GM12878 (cell line): ENCODE data around the gene BPIFB4. TPM values are rescaled to one million over a fixed set of nuclear protein-coding genes. Genes with fewer than 3 reads are reported as not detected.

ENCODE experiments used
- ATAC-seq: fragments of 200-7000 bp; cut with Tn5 transposase; 3 replicates; pipeline ENCODE4 v1.9.1; 2020; ENCODE audit warnings: mild to moderate bottlenecking, moderate library complexity
- BruUV-seq: library from RNA; stranded (reverse); fragments of 400-500 nt; replicated peaks from 2 replicates; lab custom pipeline; 2021; lab: Mats Ljungman, UMichigan
- CTCF ChIA-PET: fragments of 300-600 bp; sonication (Branson Sonifier 250); formaldehyde crosslinking; extraction: SDS; loops from one replicate; lab custom pipeline; 2021; ENCODE audit warnings: inconsistent platforms; lab: Yijun Ruan, JAX
- POLR2A ChIA-PET: fragments of 350-600 bp; formaldehyde crosslinking; extraction: SDS; loops from one replicate; lab custom pipeline; 2021; ENCODE audit warnings: inconsistent platforms; lab: Charles Lee
- RAD21 ChIA-PET: fragments of 300-600 bp; sonication (Branson Sonifier 250); formaldehyde crosslinking; loops from one replicate; lab custom pipeline; 2023; ENCODE audit warnings: antibody characterized with exemption; ENCODE audit not compliant: unreplicated experiment; lab: Charles Lee
- SMC1A ChIA-PET: fragments of 300-600 bp; sonication (Branson Sonifier 250); formaldehyde crosslinking; loops from one replicate; lab custom pipeline; 2023; ENCODE audit not compliant: unreplicated experiment, uncharacterized antibody; lab: Charles Lee
- DNase-seq: peaks from one replicate; pipeline ENCODE4 v3.0.0-alpha.2; 2011; ENCODE audit warnings: low read depth, low spot score
- FAIRE-seq: peaks from 3 replicates; lab custom pipeline; 2011; peaks lifted over from hg19 to GRCh38; lab: Jason Lieb, UNC
- H2AFZ ChIP-seq: 2 replicates; pipeline ENCODE4 v1.6.0; 2011; ENCODE audit warnings: low read depth, low read length, control low read depth; ENCODE audit not compliant: control insufficient read depth
- H3K27ac ChIP-seq: 2 replicates; pipeline ENCODE4 v1.5.1; 2011; ENCODE audit warnings: control low read depth; ENCODE audit not compliant: control insufficient read depth, insufficient read depth
- H3K27me3 ChIP-seq, 2 experiments: replicated peaks in 1 of 2; 2 replicates each; pipeline versions ENCODE4 v1.6.0 to v1.6.1; 2011; ENCODE audit warnings: low read length in 1 of 2; ENCODE audit not compliant: control insufficient read depth in 2 of 2, insufficient read depth in 2 of 2
- H3K36me3 ChIP-seq, 2 experiments: 2 replicates each; pipeline ENCODE4 v1.5.1; 2011; ENCODE audit warnings: low read length in 1 of 2; ENCODE audit not compliant: control insufficient read depth in 2 of 2, insufficient read depth in 2 of 2
- H3K4me1 ChIP-seq: 2 replicates; pipeline ENCODE4 v1.6.1; 2011; ENCODE audit warnings: mild to moderate bottlenecking, low read length, moderate library complexity, mixed read lengths; ENCODE audit not compliant: control insufficient read depth, insufficient read depth
- H3K4me2 ChIP-seq: 2 replicates; pipeline ENCODE4 v1.6.0; 2011; ENCODE audit warnings: control low read depth; ENCODE audit not compliant: control insufficient read depth, insufficient read depth
- H3K4me3 ChIP-seq: fragments of 200-600 bp; sonication (generic); 2 replicates; pipeline ENCODE4 v1.5.1; 2016
- H3K79me2 ChIP-seq: 2 replicates; pipeline ENCODE4 v1.6.0; 2011; ENCODE audit warnings: low read length; ENCODE audit not compliant: control insufficient read depth, insufficient read depth
- H3K9ac ChIP-seq: 2 replicates; pipeline ENCODE4 v1.8.0; 2011; ENCODE audit warnings: low read length, control low read depth, mixed read lengths; ENCODE audit not compliant: control insufficient read depth, insufficient read depth
- H3K9me3 ChIP-seq: replicated peaks from 3 replicates; pipeline ENCODE4 v1.5.1; 2011; ENCODE audit warnings: mild to moderate bottlenecking, low read length; ENCODE audit not compliant: control insufficient read depth, insufficient read depth
- H4K20me1 ChIP-seq: 2 replicates; pipeline ENCODE4 v1.6.0; 2011; ENCODE audit not compliant: control insufficient read depth, insufficient read depth
- ATF3 ChIP-seq: IDR thresholded peaks from 2 replicates; pipeline ENCODE4 v1.6.1; 2011; ENCODE audit warnings: low read depth, mild to moderate bottlenecking, low read length, moderate library complexity, borderline replicate concordance; ENCODE audit errors: extremely low read depth
- CBX5 ChIP-seq: sonication (generic); IDR thresholded peaks from 2 replicates; pipeline ENCODE4 v1.6.1; 2016; ENCODE audit warnings: low read depth, moderate library complexity, mild to moderate bottlenecking, inconsistent platforms
- KAT2A ChIP-seq: conservative IDR thresholded peaks from 2 replicates; pipeline ENCODE4 v1.6.1; 2011; ENCODE audit warnings: low read depth, low read length; ENCODE audit not compliant: control insufficient read depth
- KLF5 ChIP-seq: fragments of 450-650 bp; IDR thresholded peaks from 2 replicates; pipeline ENCODE4 v1.6.1; 2014; ENCODE audit warnings: mild to moderate bottlenecking; ENCODE audit not compliant: partially characterized antibody
- MTA3 ChIP-seq: IDR thresholded peaks from 2 replicates; pipeline ENCODE4 v1.6.1; 2012; ENCODE audit warnings: low read length, inconsistent platforms, borderline replicate concordance
- MYB ChIP-seq: fragments of 150-350 bp; IDR thresholded peaks from 2 replicates; pipeline ENCODE4 v1.6.1; 2014; ENCODE audit warnings: mild to moderate bottlenecking, low read depth, low read length, borderline replicate concordance
- POLR2A ChIP-seq: IDR thresholded peaks from 2 replicates; pipeline ENCODE4 v1.6.1; 2011; ENCODE audit warnings: low read depth, mild to moderate bottlenecking, low read length
- SREBF1 ChIP-seq: IDR thresholded peaks from 2 replicates; pipeline ENCODE4 v1.6.1; 2012; ENCODE audit warnings: mild to moderate bottlenecking, low read length
- SREBF2 ChIP-seq: IDR thresholded peaks from 2 replicates; pipeline ENCODE4 v1.6.1; 2012; ENCODE audit warnings: mild to moderate bottlenecking, low read length
- SUPT20H ChIP-seq: IDR thresholded peaks from 2 replicates; pipeline ENCODE4 v1.6.1; 2011; ENCODE audit warnings: low read depth, mild to moderate bottlenecking, low read length, moderate library complexity, borderline replicate concordance; ENCODE audit not compliant: control insufficient read depth
- ZNF24 ChIP-seq: fragments of 450-650 bp; IDR thresholded peaks from 2 replicates; pipeline ENCODE4 v1.6.1; 2017; ENCODE audit warnings: antibody characterized with exemption, mild to moderate bottlenecking
- WGBS: methylation state at CpG from one replicate; pipeline ENCODE4 v1.1.6; 2016; ENCODE audit warnings: low lambda C conversion rate; ENCODE audit not compliant: insufficient replicate concordance, insufficient coverage; ENCODE audit errors: missing lambda C conversion rate; 5-methylcytosine and 5-hydroxymethylcytosine counted together
- in situ Hi-C: fragments of 300-500 bp; cut with MboI; formaldehyde crosslinking; loops from 9 replicates; pipeline ENCODE4 v1.14.3; 2018; ENCODE audit warnings: mixed read lengths
- intact Hi-C: fragments of 100-400 bp; cut with micrococcal nuclease; formaldehyde crosslinking; loops from one replicate; pipeline ENCODE4 v1.14.2; 2022; ENCODE audit not compliant: unreplicated experiment
- polyA plus RNA-seq, 11 experiments: library from polyadenylated mRNA; depleted of rRNA in 4 of 11; unstranded in 6 of 11; stranded (reverse) in 5 of 11; fragments of >200 nt; fragmentation: Nextera tagmentation in 4 of 11; fragmentation: Illumina TruSeq in 1 of 11; extraction: Ambion mirVana in 4 of 11; extraction: Trizol in 1 of 11; gene quantifications; 1 replicate in 1 of 11; 2 replicates in 10 of 11; pipeline versions ENCODE4 v1.2.1 to v1.2.3, GENCODE V29; 2011 to 2016; ENCODE audit warnings: inconsistent platforms in 2 of 11, missing spikeins in 2 of 11, low read depth in 1 of 11
- total RNA-seq, 4 experiments: library from RNA; depleted of rRNA in 3 of 4; stranded (reverse); fragments of >200 nt in 3 of 4; fragmentation: Illumina TruSeq in 1 of 4; extraction: Trizol in 1 of 4; gene quantifications; 2 replicates each; pipeline versions ENCODE4 v1.2.1 to v1.2.3, GENCODE V29; 2013 to 2021
- TF ChIP-seq, protein P1 (sequence below): IDR thresholded peaks from 2 replicates; pipeline ENCODE4 v1.6.1; 2012; ENCODE audit warnings: low read depth, low read length, improper control_type of control experiment

Gene BPIFB4
- total and polyA plus RNA-seq, 10 of the 15 experiments (the other 5 are each of a cell fraction or from before 2014, with no cell fraction given): 0.12 TPM; not detected in 9

DNA sequence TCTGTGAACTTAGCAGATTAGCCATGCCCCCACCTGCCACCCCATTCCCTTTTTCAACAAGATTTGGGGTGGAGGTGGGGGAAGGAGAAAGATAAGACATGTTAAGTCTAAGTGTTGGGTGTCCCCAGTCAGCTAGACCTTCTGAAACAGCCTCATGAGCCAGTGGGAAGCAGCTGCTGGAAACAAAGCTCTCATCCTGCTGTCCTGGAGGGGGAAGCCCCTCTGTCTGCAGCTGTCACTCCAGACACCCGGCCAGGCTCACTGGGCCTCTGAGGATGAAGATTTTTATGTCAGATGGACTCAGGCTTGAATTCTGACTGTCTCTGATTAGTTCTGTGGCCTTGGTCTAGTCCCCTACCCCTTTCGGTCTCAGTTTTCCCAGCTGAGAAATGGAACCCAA is 24.7 kb upstream of the BPIFB4 start:
- Histone ChIP-seq H3K27ac (no peak overlapping the region), H3K4me3 (no peak overlapping the region), H3K4me1 (no peaks in the 10 kb centered on the region), H3K4me2 (no peak overlapping the region), H3K79me2 (no peaks in the 10 kb centered on the region), H3K9ac (no peak overlapping the region), H3K36me3 (no peaks in the 10 kb centered on the region), H4K20me1 (no peaks in the 10 kb centered on the region), H2AFZ (no peak overlapping the region), H3K27me3 (no peaks in the 10 kb centered on the region; a peak in 1 of 4 replicates), H3K9me3 (no peaks in the 10 kb centered on the region)
- FAIRE-seq (no peak), DNase-seq (no peak), ATAC-seq (no peak)
- WGBS: 23% methylated on average over 2 of the region's 2 CpGs
- intact Hi-C loops: no loop called here
- SMC1A ChIA-PET: no interaction called here
- BruUV-seq: no TSS peak
- TF ChIP-seq MYB (no peak), SUPT20H (no peak), MTA3 (no peak), ATF3 (no peak), CBX5 (no peak), KLF5 (no peak), KAT2A (no peak), ZNF24 (no peak), SREBF1 (no peak), SREBF2 (no peak), POLR2A (no peak)
- TF ChIP-seq, protein P1, sequence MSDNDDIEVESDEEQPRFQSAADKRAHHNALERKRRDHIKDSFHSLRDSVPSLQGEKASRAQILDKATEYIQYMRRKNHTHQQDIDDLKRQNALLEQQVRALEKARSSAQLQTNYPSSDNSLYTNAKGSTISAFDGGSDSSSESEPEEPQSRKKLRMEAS: no peak
- RAD21 ChIA-PET: no interaction called here
- POLR2A ChIA-PET: no interaction called here
- CTCF ChIA-PET: no interaction called here
- in situ Hi-C loops: no loop called here
